Stimulated activated CD8-positive, alpha-beta memory T cell treated with anti-CD3 and anti-CD28 coated beads, Interleukin-7, amount 100 ng/mL, for 1 hour (primary cell): ENCODE results near the gene RELN.
"Not testable (repeated sequence)": the region's sequence is repeated elsewhere in the genome, so short reads cannot be mapped to it uniquely, and the experiment has no call there.

Experiments
- DNase-seq, 2 donors: peaks; one replicate each; pipeline ENCODE4 v3.0.0-alpha.2; 2020; ENCODE audit warnings: low read depth in 2 of 2

RELN gene

DNA sequence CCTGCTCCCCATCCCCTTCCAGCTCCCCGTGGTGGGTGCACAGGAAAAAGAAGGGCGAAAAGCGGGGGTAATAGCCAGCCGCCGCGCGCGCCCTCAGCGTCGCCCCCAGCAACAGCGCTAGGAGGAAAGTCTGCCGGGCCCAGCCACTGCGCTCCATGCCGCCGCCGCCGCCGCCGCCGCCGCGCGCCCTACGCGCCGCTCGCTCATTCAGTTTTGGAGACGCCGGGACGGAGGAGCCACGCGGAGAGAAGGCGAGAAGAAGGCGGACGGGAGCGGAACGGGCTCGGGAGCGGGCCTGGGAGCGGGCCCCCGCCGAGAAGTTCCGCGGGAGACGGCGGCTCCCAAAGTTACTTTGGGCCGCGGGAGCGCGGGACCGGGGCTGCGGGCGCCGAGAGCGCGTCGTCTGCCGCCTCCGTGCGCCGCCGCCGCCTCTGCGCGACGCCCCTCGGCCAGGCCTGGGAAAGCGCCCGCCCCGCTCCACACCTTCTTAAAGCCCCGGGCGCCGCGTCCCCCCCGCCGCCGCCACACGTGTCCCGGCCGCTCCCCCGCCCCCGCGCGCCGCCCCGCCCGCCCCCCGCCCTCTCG, at the start of gene RELN:
RELN (minus strand) TSS at position 459 of the 585 bp plus-strand sequence; CDS start at position 157, 302 bp downstream.
- DNase-seq, result no peak

DNA sequence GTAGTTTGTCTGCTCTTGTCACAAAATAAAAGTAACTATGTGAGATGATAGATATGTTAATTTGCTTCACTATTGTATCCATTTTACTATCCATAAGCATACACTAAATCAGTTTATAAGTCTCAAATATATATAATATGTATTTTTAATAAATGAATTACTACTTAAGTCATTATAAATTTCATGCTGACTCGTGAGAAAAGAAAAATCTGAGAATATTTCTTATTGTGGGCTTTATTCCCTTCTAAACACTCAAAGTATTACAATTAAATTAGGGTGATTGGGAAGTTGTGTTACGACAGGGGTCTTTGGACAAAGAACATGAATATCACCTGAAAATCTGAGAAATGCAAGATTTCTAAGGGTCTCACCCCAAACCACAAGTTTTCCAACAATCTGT, 48.7 kb upstream of the RELN start:
- no peak for DNase-seq

DNA sequence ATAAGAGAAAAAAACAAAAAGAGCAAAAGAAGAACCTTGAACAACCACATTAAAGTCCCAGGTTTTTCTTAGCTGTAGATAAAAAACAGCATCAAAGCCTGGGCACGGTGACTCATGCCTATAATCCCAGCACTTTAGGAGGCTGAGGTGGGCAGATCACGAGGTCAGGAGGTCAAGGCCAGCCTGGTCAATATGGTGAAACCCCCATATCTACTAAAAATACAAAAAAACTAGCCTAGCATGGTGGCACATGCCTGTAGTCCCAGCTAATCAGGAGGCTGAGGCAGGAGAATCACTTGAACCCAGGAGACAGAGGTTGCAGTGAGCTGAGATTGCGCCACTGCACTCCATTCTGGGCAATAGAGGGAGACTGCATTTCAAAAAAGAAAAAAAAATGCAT, 47.4 kb upstream of the RELN start:
- DNase-seq, result not testable (repeated sequence)

DNA sequence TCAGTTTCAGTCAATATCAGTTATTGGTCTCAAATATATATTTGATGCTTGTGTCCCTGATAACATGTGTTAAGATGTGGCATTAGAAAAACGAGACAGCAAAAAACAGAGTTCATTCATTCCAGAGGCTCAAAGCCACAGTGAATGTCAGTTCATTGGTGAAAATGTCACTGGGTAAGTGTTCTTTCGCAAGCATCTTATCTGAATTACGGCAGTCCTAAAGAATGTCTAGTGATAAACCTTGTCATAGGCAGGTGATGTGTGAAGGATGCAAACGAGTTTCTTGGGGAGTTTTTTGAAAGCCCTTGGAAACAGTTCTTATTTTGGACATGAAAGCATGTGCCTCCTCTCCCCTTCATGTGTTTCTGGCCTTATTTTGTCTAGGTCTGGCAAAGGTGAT, 45.9 kb upstream of the RELN start:
- DNase-seq, result no peak

DNA sequence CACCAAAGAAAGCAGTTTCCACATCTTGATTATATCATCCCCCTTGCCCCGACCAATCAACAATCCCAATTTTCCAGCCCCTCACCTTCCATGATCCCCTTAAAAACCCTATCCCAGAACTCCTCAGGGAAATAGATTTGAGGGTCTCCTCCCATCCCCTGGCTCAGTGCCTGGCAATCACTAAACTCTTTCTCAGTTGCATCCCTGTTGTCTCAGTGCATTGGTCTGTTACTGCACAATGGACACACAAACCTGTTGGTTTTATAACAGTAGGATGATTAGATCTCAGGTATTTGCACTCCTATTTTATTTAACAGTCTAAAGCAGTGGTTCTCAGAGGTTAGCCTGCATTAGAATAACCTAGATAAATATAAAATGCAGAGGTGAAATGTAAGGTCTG, 45.2 kb upstream of the RELN start:
- no peak for DNase-seq

DNA sequence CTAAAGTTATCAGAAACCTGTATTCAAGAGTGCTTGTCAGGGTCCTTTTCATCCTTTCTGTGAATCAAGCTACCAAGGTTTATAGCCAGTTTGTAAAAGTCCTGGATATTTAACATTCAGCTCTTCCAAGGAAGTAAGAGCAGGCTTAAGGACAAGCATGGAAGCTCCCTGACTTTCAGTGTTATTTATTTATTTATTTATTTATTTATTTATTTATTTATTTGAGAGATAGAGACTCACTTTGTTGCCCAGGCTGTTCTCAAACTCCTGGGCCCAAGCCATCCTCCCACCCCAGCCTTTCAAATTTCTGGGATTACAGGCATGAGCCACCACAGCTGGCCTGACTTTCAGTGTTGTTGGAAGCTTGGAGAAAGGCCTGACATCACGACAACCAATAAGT, 44.4 kb upstream of the RELN start:
- DNase-seq, result no peak

DNA sequence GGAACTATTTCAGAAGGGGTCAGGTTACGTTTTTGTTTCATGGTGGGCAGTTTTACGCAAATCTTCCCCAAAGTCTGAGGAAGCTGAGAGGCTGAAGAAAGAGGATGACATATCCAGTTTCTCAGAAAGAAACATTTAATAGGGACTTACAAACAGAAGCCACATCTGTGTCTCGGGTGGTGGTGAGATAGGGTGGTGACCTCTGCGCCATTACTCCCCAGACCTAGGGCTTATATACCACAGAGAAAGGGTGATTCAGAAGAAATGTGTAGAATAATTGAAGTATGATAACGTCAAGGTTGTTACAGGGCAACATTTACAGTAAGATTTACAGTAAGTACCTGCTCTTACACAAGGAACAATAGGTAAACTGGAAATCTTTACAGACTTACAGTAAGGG, 43.0 kb upstream of the RELN start:
- no peak for DNase-seq

DNA sequence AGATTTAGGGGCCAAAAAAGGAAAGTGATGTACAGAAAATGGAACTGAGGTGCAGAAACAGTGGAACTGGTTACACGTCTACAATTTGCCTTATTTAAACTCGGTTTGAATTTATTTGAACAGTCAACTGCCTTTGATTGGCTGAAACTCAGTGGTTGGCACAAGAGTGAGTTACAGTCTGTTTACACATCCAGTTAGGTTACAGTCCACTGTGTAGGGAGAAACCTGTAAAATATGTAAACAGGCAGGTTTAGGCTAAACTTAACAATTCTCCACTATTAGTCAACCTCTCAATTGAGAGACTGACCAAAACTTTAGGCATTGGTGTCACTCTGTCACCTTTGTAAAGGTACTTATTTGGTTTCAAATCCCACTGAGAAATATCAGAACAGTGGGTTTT, 40.3 kb upstream of the RELN start:
- no peak for DNase-seq

DNA sequence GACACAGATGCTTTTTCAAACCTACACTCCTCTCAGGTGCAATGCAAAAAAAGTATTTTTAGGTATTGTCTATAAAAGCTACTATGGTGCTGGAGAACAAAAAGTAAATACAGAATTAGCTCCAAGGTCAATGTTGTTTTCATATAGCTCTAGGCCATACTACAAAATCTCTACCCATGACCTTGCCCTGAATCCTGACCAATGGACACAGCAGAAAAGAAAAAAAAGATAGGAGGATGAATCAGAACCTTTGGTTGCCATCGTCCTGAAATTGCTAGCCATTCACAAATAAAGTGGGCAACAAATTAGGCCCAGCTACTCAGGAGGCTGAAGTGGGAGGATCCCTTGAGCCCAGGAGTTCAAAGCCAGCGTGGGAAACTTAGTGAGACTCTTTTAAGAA, 35.2 kb upstream of the RELN start:
- no peak for DNase-seq

DNA sequence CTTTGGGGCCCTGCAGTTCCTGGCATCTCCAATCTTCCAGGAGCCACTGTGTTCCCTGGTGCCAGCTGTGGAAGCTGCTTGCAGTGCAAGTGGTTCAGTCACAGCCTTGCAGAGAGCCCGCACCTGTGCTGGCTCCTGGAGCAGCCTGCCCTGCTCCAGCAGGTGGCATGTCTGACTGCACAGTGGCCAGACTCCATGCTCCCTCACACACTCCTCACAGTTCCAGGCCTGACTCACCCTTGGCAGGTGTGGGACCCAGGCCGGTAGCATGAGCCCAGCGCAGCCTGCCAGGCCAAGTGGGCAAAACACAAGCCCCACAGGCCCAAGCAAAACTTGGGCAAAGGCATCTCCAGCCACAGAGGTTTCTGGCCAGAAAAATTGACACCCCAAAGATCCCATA, 33.6 kb upstream of the RELN start:
- no peak for DNase-seq

DNA sequence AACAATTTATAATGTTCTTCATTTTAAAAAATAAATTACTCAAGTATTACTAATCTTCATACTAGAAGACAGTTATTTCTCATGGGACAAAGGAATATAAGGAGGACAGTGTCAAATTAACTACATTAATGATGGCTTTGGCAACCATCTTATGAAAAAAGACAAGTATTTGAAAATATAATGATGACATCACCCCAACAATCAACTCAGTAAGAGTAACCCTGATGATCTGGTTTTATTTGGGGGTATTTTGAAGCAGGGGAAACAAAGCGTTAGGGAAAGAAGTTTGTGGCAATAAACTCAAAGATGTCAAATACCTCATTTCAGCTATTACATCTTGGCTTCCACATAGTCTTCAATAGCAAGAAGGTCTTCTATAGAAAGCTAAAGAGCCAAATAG, 29.0 kb upstream of the RELN start:
- no peak for DNase-seq

DNA sequence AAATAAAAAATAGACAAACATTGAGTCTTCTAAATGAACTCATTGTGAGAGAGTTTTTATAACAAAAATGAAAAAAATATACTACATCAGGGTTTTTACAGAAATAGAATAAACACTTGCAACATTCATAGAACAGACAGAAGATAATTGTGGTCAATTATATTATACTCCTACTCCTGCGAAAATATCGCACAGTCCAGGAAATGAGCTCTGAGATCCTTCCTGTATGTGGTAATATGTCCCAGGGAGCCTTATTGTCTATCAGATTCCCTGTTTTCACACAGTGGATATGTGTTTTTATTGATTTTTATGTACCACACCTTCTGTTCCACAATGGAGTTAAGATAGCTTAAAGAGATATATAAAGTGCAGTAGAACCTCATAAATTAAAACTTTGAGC, 27.5 kb upstream of the RELN start:
- DNase-seq, result no peak

DNA sequence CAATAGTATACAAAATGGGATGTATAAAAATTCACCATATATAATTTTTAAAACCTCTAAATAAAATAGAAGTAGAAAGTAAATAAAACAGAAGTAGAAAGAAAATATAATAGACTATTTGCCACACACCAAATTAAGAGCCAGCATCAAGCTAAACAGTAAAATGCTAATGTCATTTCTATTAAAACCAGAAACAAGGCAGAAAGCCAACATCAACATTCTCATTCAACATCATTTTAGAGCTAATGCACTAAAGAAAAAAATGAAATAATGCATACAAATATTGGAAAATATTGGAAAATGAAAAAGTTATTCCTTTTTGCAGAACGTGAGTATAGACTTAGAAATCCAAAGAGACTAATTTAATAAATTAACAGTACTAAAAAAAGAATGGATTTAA, 23.4 kb upstream of the RELN start:
- no peak for DNase-seq

DNA sequence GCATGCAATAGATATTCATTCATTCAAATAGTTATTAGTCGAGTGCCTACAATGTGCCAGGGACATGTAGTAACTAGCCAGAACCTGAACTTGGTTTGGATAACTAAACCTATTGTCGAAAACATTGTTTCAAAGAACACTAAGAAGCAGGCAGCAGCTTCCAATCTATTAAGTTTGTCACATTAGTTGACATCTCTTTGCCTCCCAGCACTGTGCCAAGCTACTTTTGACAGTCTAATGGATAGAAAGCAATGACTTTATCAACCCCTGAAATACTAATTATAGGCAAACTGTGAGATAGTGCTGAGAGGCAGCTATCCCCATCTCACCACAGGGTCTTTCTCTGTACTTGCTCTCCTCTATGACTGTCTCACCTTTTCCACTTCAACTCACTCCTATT, 22.4 kb upstream of the RELN start:
- no peak for DNase-seq

DNA sequence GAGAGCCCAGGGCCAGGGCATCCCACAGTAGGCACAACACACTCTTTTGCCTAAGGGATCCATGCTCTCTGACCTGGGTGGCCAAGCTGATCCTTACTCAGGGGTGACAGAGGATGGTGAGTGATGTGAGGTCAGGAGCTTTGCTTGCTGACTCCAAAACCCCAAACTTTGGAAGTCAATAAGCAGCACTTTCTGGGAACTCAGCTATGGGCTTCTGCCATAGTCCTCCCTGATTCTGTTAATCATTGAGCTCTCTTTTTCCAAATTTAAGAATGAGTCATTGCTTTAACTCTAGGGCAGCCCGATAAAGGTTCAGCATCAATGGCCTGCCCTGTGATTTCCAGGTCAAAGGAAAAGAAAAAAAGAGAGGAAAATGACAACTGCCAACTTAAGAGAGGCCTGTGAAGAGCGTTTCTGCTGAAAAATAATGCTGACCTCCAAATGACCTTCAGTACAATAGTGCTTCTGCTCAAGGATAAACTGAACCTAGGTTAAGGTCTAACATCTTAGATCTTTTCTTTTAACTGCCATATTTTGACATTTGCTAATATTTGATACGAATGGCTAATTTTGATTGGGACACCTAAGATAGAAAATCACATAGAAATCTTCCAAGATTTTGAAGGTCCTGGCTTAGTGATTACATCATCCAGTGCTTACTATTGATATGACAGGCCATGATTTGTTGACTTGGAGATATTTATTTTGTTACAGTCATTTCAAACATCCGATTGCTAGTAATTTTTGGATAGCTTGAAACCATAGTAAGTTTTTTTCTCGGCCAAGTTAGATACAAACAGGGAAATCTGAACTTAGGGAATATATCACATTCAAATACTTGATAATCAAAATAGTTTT, 20.8 kb upstream of the RELN start:
- DNase-seq, result no peak

DNA sequence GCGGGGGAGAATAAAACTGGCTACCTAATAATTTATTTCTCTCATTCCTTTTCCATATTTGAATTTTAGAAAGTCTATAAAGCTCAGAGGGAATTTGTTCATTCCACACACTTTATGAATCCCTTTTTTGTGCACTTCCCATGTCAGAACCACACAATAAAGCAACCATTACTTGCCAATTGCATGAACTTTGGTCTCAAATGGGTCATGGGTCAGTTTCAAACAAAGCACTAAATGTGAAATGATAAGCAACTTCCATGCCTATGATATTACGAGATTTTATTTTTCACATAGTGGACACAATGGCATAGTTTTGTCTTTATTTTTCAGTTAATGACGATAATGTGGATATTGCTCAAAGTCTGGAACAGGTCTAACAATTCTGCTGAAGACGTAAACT, 18.6 kb upstream of the RELN start:
- no peak for DNase-seq

DNA sequence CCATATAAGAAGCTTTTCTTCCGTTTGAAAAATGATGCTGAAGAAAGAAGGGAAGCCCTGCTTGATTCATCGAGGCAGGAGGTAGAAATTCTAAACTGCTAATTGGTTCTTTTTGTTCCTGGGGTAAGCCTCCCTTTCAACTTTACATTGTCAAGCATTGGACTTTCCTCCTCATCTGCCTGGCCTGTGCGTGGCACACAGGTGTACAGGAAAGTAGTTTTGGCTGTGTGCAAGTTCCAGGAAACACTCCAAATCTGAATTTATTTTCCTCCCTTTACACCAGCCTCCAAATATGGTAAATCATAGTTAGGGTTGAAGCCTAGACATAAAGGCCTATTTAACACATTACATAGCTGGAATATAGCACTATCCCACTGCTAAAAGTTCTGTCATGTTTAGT, 18.2 kb upstream of the RELN start:
- no peak for DNase-seq

DNA sequence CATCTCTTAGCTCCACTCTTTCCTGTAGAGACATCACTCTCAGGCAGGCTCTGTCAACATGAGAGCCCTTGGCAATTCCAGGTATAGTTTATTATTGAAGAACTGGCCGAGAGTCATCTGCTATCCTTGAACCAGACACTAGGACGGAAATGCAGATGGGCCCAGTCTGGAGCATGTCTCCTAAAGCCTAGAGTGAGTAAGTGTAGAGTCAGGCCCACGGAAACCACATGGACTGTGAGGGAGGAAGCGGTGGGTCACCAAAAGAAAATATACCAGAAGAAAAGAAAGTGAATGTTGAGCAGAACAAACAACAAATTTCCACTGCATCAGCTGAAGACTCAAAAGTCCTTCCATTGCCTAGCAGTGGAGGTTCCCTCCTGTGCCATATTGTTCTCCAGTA, 15.7 kb upstream of the RELN start:
- DNase-seq, result no peak

DNA sequence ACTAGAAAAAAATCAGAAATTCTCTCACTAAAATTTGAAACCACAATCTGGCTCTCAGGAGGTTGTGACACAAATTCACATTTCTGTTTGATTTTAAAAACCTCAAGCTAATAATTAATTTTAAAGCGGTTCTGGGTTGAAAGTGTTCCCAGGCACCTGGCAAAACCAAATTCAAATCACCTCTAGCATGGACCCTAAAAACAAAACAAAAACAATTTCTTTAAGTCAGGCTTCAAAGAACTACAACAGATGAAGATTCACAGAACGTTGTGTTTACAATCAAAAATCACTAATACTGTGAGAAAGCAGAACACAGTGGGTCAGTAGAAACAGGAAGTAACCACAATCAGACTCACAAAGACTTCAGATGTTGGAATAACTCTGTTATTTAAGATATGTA, 7.2 kb upstream of the RELN start:
- no peak for DNase-seq

DNA sequence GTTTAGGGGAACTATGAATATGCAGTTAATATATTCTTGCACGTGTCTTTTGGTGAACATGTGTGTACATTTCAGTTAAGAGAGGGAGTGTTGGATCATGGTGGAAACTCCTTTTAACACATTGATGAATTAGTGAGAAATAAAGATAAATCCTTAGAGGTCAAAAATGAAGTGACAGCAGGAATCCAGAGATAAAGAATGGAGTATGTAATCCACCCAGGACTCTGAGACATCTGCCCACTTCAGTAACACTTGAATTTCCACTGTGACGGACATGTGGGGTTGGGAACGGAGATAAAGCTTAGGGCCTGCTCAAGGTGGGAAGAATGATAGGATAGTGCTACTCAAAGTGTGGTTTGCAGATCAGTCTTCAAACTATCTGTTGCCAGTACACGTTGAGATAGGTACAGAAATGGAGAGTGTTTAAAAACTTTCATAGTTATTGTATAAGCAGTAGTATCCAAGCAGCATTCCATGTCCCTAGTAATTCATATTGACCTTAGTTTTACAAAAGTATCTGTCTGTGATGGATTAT, 6.6 kb upstream of the RELN start:
- DNase-seq, result no peak

DNA sequence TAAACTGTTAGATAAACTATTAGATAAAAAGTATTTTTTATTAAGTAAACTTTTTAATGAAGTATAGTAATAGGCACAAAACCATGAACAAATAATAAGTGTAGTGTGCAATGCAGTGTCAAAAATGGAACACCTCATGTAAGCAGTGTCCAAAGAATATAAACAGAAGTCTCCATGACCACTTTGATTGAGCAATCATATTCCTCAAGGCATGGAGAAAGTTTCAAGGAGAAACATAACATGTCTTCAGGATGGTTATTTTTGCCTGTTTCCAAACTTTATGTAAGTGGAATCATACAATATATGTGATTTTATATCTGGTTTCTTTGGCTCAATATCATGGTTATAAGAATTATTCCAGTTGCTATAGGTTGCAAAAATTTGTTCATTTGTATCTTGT, 6.1 kb upstream of the RELN start:
- no peak for DNase-seq

DNA sequence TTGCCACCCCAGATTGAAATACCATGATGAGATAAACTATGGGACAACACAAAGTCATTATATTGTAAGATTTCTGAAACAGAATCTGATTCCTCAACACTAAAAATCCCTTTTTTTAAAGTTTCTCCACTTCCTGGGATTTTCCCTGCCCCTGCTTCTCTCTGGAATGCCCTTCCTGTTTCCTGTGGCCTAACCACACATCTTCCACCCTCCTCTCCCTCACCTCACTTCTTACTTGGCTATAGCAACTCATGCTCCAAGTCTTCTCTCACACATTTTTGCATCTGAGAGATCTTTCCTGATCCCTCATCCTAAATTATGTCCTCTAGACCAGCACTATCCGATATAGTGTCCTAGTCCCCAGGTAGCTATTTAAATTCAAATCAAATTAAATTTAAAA, 4.1 kb upstream of the RELN start:
- DNase-seq, result no peak

DNA sequence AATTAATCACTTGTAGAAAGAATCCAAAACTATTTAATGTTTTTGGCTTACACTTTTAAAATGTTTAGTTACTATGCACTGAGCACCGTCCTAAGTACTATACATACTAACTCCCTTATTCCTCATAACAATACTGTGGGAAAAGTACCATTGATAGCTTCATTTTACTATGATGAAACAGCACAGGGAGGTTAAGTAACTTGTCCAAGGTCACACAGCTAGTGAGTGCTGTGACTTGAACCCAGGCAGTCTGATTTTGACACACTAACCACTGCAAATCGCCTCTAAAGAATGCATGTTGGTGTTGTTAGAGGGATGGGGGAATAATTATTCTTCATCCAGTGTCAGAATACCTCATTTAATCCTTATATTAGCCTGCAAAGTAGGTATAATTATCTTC, 1.9 kb upstream of the RELN start:
- no peak for DNase-seq

DNA sequence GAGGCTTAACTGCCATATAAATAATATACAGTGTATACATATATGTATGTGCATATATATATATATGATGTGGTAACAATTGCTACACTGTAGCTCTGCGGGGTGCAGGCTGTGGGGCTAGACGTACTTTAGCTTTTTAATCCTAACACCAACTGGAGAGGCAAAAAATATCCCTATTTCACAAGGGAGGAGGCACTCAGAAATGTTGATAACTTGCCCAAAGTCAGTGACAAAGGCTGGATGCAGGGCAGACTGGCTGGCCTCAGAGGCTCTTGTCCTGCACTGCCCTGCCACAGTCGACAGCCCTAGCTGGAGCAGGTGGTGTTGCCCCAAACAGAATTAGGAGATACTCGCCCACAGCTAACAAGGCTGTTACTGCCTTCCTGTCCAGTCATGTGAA, 1.5 kb upstream of the RELN start:
- DNase-seq, result no peak
